Activated T-cell treated with anti-CD3 and anti-CD28 coated beads for 1 hour (primary cell): ENCODE results near the gene HDAC1.
"Not testable (repeated sequence)": the region's sequence is repeated elsewhere in the genome, so short reads cannot be mapped to it uniquely, and the experiment has no call there.

Experiments
- DNase-seq: peaks from one replicate; pipeline ENCODE4 v3.0.0-alpha.2; 2020; ENCODE audit warnings: low read depth

Gene HDAC1

DNA sequence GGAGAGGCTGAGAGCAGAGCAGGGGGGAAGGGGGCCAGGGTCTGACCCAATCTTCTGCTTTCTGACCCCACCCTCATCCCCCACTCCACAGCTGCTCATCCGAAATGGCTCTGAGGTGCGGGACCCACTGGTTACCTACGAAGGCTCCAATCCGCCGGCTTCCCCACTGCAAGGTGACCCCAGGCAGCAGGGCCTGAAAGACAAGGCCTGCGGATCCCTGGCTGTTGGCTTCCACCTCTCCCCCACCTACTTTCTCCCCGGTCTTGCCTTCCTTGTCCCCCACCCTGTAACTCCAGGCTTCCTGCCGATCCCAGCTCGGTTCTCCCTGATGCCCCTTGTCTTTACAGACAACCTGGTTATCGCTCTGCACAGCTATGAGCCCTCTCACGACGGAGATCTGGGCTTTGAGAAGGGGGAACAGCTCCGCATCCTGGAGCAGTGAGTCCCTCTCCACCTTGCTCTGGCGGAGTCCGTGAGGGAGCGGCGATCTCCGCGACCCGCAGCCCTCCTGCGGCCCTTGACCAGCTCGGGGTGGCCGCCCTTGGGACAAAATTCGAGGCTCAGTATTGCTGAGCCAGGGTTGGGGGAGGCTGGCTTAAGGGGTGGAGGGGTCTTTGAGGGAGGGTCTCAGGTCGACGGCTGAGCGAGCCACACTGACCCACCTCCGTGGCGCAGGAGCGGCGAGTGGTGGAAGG, 17.1 kb upstream of the HDAC1 start:
- no peak for DNase-seq

- no peak for DNase-seq
These were observed 16.5 kb upstream of the HDAC1 start for GRCh38 chr1:32275424-32275823.

DNA sequence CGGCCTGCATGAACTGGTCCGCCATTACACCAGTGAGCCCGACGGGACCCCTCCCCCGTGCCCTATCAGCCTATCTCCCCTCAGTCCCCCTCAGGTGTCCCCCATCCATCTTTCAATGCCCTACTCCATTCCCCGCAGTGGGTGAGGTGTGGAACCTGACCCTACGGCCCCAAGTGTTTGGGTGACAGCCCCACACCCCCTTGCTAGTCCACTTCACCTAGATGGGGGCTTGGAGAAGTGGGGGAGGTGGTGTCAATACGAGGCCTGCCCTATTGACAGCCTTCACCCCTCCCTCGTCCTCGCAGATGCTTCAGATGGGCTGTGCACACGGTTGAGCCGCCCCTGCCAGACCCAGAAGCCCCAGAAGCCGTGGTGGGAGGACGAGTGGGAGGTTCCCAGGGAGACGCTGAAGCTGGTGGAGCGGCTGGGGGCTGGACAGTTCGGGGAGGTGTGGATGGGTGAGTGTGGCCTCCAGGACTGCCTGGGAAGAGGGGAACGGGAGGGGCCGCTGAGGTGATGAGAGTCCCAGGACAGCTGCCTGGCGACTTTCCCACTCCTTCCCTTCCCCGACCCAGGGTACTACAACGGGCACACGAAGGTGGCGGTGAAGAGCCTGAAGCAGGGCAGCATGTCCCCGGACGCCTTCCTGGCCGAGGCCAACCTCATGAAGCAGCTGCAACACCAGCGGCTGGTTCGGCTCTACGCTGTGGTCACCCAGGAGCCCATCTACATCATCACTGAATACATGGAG, 15.7 kb upstream of the HDAC1 start:
- DNase-seq, result no peak

DNA sequence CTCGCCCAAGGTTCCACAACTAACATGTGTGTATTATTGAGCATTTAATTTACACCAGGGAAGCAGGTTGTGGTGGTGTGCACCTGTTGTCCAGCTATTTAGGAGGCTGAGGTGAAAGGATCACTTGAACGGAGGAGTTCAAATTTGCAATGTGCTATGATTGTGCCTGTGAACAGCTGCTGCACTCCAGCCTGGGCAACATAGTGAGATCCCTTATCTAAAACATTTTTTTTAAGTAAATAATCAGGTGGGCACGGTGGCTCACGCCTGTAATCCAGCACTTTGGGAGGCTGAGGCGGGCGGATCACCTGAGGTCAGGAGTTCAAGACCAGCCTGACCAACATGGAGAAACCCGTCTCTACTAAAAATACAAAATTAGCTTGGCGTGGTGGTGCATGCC, 7.1 kb upstream of the HDAC1 start:
- not testable (repeated sequence) for DNase-seq

DNA sequence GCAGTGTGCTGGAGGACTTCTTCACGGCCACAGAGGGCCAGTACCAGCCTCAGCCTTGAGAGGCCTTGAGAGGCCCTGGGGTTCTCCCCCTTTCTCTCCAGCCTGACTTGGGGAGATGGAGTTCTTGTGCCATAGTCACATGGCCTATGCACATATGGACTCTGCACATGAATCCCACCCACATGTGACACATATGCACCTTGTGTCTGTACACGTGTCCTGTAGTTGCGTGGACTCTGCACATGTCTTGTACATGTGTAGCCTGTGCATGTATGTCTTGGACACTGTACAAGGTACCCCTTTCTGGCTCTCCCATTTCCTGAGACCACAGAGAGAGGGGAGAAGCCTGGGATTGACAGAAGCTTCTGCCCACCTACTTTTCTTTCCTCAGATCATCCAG, 6.2 kb upstream of the HDAC1 start:
- DNase-seq, result no peak

- DNase-seq, result no peak
These were observed 5.1 kb upstream of the HDAC1 start for GRCh38 chr1:32286763-32287162.

GRCh38 chr1:32289256-32289655, 2.6 kb upstream of the HDAC1 start:
- DNase-seq, result no peak

DNA sequence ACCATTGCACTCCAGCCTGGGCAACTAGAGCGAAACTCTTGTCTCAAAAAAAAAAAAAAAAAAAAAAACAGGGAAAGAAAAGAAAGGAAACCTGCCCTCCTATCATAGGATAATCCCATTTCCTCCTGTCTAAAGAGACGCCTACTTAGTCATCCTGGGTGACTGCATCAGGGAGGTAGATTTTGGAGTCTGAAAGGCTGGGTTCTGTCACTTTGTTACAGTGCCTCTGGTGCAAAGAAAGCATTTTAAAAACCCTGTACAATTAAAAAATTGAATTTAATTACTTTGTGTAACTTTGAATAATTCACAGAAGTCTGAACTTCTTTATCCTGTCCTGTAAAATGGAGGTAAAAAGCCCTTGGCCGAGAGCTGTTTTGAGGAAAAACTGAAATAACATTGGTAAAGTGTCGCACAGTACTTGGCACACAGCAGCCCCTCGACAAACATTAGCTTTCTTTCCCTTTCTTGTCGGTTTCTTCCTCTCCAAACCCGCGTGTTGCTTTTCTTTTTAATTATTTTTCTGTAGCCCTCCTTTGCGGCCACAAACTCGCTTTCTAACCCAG, 657 bp upstream of the HDAC1 start:
- DNase-seq, result no peak

DNA sequence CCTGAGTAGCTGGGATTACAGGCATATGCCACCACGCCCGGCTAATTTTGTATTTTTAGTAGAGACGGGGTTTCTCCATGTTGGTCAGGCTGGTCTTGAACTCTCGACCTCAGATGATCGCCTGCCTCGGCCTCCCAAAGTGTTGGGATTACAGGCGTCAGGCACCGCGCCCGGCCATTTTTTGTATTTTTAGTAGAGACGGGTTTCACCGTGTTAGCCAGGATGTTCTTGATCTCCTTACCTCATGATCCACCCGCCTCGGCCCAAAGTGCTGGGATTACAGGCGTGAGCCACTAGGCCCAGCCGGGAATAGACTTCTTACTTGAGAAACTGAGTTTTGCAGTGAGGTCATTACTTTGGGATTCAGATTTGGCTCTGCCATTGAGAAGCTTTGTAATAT, 6.3 kb downstream of the HDAC1 start:
- not testable (repeated sequence) for DNase-seq

DNA sequence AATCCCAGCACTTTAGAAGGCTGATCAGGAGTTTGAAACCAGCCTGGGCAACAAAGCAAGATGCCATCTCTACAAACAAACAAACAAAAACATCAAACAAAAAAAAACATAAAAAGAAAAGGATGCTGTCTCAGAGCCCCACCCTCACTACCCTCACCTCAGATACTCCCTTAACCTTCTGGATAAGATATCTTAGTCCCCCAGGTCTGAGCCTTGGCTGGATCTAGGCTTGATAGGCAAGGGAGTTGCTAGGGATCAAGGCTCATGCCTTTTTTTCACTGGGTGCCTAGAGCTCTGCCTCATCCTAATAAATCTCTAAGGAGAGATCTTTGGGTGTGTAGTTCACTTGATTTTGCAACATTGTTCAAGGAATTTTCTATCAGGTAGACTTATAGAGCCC, 7.4 kb downstream of the HDAC1 start:
- DNase-seq, result no peak

- no peak for DNase-seq
These were observed 11.5 kb downstream of the HDAC1 start for GRCh38 chr1:32303358-32303757.

GRCh38 chr1:32303997-32304622, 12.2 kb downstream of the HDAC1 start:
- DNase-seq, result no peak

DNA sequence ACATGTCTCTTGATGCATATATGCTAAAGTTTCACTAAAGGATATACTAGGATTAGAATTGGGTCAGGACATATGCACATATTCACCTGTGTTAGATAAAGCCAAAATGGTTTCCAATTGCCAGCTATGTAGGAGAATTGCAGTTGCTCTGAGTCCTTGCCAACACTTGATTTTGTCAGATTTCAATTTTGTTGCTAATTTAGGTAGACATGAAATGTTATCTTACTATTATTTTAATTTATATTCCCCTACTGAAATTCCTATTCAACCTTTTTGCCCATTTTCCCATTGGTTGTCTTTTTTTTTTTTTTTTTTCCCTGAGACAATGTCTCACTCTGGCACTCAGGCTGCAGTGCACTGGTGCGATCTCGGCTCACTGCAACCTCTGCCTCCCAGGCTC, 13.4 kb downstream of the HDAC1 start:
- DNase-seq, result no peak

DNA sequence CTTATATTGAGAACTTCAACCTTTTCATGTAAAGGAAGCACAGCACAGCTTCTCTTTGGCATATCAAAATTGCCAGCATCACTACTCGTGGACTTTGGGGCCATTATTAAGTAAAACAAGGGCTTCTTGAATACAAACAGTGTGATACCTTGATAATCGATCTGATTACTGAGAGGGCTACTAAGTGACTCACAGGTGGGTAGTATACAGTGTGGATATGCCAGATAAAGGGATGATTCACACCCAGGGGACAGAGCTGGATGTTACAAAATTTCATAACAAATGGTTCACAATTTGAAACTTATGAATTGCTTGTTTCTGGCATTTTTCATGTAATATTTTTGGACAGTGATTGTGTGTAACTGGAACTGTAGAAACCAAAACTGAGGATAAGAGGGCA, 15.4 kb downstream of the HDAC1 start:
- no peak for DNase-seq

DNA sequence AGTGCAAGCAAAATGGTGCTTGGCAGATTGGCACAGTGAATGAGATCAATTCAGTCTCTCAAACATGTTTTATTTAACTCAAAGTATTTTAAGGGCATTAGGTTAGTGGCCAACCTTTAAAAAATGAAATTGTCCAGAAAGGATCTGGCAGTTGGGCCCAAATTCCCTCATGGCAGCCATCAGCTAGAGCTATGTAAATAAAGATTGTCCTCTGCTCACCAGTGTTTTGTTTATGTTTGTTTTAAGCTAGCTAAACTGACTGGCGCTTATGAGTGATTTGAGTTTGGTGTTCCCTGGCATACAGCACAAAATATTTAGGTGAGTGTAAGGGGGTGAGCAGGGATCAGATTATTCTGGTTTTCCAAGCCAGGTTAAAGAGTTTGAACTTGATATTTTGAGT, 18.1 kb downstream of the HDAC1 start:
- DNase-seq, result no peak

GRCh38 chr1:32311709-32312393, 20.0 kb downstream of the HDAC1 start:
- no peak for DNase-seq

DNA sequence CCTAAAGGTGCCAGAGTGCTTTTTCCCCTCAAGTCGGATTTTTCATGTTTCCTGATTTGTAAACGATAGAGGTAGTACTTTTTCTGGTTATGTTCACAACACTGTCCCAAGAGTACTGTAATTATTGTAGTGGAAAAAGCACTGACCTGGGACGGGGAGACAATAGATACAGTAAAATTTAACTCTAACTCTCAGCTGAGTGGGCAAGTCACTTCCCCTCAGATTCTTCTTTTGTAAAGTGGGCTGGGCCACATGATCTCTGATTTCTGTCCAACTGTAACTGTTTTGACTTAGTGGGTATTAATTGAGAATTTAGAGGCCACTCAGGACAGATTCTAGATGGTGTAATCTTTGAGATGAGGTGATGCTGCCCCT, 25.0 kb downstream of the HDAC1 start:
- no peak for DNase-seq

DNA sequence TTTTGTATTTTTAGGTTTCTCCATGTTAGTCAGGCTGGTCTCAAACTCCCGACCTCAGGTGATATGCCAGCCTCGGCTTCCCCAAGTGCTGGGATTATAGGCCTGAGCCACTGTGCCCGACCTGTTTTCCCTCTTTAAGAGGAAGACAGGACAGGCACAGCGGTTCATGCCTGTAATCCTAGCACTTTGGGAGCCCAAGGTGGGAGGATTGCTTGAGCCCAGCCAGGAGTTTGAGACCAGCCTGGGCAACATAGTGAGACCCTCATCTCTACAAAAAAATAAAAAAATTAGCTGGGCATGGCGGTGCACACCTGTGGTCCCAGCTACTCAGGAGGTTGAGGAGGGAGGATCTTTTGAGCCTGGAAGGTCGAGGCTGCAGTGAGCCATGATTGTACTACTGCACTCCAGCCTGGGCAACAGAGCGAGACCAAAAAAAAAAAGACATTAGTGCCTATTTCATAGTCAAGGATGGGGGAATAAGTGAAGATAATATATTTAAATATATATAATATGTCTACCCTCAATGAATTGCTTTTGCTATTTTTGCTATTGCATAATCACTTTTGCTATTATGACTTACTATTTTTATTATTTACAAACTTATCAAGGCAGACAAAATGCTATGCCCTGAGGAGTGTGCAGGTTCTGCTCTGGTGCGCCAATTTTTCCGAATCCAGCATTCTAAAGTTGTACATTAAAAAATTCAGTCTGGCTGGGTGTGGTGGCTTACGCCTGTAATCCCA, 26.4 kb downstream of the HDAC1 start:
- no peak for DNase-seq

- no peak for DNase-seq
These were observed 29.9 kb downstream of the HDAC1 start for GRCh38 chr1:32321712-32322291.

DNA sequence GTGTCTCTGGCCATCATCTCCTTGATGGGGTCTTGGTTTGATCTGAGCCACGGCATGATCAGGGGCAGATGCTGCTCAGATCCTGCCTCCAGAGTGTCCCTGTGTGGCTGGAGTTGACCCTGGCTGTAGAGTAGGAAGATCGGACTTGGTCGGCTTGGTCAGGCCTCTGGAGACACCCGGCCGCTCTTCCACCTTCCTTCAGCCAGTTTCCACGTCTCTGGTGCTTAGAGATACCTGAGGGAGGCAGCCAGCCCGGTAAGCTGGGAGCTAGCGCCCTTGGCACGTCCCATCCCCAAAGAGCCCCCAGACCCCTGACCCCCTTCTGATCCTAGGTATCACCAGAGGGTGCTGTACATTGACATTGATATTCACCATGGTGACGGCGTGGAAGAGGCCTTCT, 35.3 kb downstream of the HDAC1 start:
- DNase-seq, result no peak

- no peak for DNase-seq
These were observed 38.1 kb downstream of the HDAC1 start for GRCh38 chr1:32329931-32330466.
